ENCODE data around the gene ATAT1.

GRCh38 chr6:30646450-30647241 lies 20.0 kb downstream of the ATAT1 start, which contains the start of gene C6orf136:
- TF ChIP-seq FOXP4 (CRISPR knock-in tag; IDR thresholded peaks at IDR 0.05) = no peak
- TF ChIP-seq CTCF (IDR thresholded peaks at IDR 0.05) = no peak

All from WTC11 (cell line).